ENCODE measurements around the gene CYP1A2. TPM values are rescaled to one million over a fixed set of nuclear protein-coding genes. Genes with fewer than 3 reads are reported as not detected.

Gene CYP1A2
- total and polyA plus RNA-seq, 5 donors from 2014 or later: not detected

GRCh38 chr15:74773731-74774252 is 25.1 kb downstream of the CYP1A2 start:
- peak overlapping the region; percentile 58 to 95 (median 78) for H3K27ac Mint-ChIP-seq
- H3K36me3 Mint-ChIP-seq: no peaks in the 10 kb centered on the region
- H3K27me3 Mint-ChIP-seq: peaks cover 14% of the 10 kb centered on the region
- Histone ChIP-seq H3K4me3 (ENCODE audit: low read depth, low read length) (no peak overlapping the region), H3K9me3 (ENCODE audit: control insufficient read depth in 2 of 2, low read length in 2 of 2) (no peaks in the 10 kb centered on the region), H3K36me3 (ENCODE audit: control insufficient read depth, insufficient read depth, low read length) (no peaks in the 10 kb centered on the region), H3K27me3 (ENCODE audit: control insufficient read depth, insufficient read depth, low read length) (no peaks in the 10 kb centered on the region), H3K27ac (ENCODE audit: insufficient read depth, low read length, poor library complexity, severe bottlenecking) (no peak overlapping the region), H3K4me1 (ENCODE audit: control insufficient read depth, insufficient read depth, low read length, poor library complexity, severe bottlenecking) (peaks cover 63% of the 10 kb centered on the region)
- no peaks in the 10 kb centered on the region for H3K9me3 Mint-ChIP-seq
- H3K4me1 Mint-ChIP-seq: peaks cover 12 to 77% (median 44%) of the 10 kb centered on the region in 4 donors
- DNase-seq: no peak
- ATAC-seq (ENCODE audit: low read depth in 2 of 2): no peak
- H3K4me3 Mint-ChIP-seq: peak overlapping the region in 1 of 4 donors; percentile 49

- H3K27me3 ChIP-seq (ENCODE audit: control insufficient read depth, insufficient read depth, low read length): no peaks in the 10 kb centered on the region
- no peak for DNase-seq
- no peaks in the 10 kb centered on the region for H3K36me3 ChIP-seq (ENCODE audit: control insufficient read depth, insufficient read depth, low read length)
- Mint-ChIP-seq H3K36me3 (no peaks in the 10 kb centered on the region), H3K4me3 (peak overlapping the region in 2 of 4 donors; percentile 26 to 94), H3K4me1 (peaks cover 22 to 89% (median 54%) of the 10 kb centered on the region in 4 donors), H3K27me3 (peaks cover 9% of the 10 kb centered on the region), H3K9me3 (no peaks in the 10 kb centered on the region), H3K27ac (peak overlapping the region; percentile 59 to 96 (median 94))
- H3K27ac ChIP-seq (ENCODE audit: insufficient read depth, low read length, poor library complexity, severe bottlenecking): peak overlapping the region; percentile 49
- H3K4me1 ChIP-seq (ENCODE audit: control insufficient read depth, insufficient read depth, low read length, poor library complexity, severe bottlenecking): peaks cover 76% of the 10 kb centered on the region
- ATAC-seq (ENCODE audit: low read depth in 2 of 2): no peak
- H3K4me3 ChIP-seq (ENCODE audit: low read depth, low read length): no peak overlapping the region
- no peaks in the 10 kb centered on the region for H3K9me3 ChIP-seq (ENCODE audit: control insufficient read depth in 2 of 2, low read length in 2 of 2)
These were observed 26.5 kb downstream of the CYP1A2 start for GRCh38 chr15:74775132-74775562.

GRCh38 chr15:74775894-74776293 is 27.2 kb downstream of the CYP1A2 start:
- H3K4me1 ChIP-seq (ENCODE audit: control insufficient read depth, insufficient read depth, low read length, poor library complexity, severe bottlenecking): peaks cover 78% of the 10 kb centered on the region
- no peaks in the 10 kb centered on the region for H3K36me3 ChIP-seq (ENCODE audit: control insufficient read depth, insufficient read depth, low read length)
- peak overlapping the region; percentile 59 to 96 (median 94) for H3K27ac Mint-ChIP-seq
- peaks cover 24 to 93% (median 59%) of the 10 kb centered on the region in 4 donors for H3K4me1 Mint-ChIP-seq
- peaks cover 5% of the 10 kb centered on the region for H3K27me3 Mint-ChIP-seq
- no peaks in the 10 kb centered on the region for H3K9me3 ChIP-seq (ENCODE audit: control insufficient read depth in 2 of 2, low read length in 2 of 2)
- no peak overlapping the region for H3K4me3 ChIP-seq (ENCODE audit: low read depth, low read length)
- ATAC-seq (ENCODE audit: low read depth in 2 of 2): no peak
- H3K27ac ChIP-seq (ENCODE audit: insufficient read depth, low read length, poor library complexity, severe bottlenecking): peak overlapping the region; percentile 95
- H3K9me3 Mint-ChIP-seq: no peaks in the 10 kb centered on the region
- no peaks in the 10 kb centered on the region for H3K36me3 Mint-ChIP-seq
- no peak for DNase-seq
- H3K4me3 Mint-ChIP-seq: peak overlapping the region in 3 of 4 donors; percentile 18 to 94 (median 57)
- H3K27me3 ChIP-seq (ENCODE audit: control insufficient read depth, insufficient read depth, low read length): no peaks in the 10 kb centered on the region

GRCh38 chr15:74776821-74777768 is 28.4 kb downstream of the CYP1A2 start:
- H3K27ac Mint-ChIP-seq: peak overlapping the region; percentile 94 to 100 (median 99)
- no peaks in the 10 kb centered on the region for H3K36me3 Mint-ChIP-seq
- H3K4me3 ChIP-seq (ENCODE audit: low read depth, low read length): peak overlapping the region; percentile 48
- no peaks in the 10 kb centered on the region for H3K27me3 ChIP-seq (ENCODE audit: control insufficient read depth, insufficient read depth, low read length)
- peak overlapping the region; percentile 94 to 98 (median 96) for H3K4me3 Mint-ChIP-seq
- no peaks in the 10 kb centered on the region for H3K9me3 ChIP-seq (ENCODE audit: control insufficient read depth in 2 of 2, low read length in 2 of 2)
- H3K4me1 ChIP-seq (ENCODE audit: control insufficient read depth, insufficient read depth, low read length, poor library complexity, severe bottlenecking): peaks cover 76% of the 10 kb centered on the region
- H3K27me3 Mint-ChIP-seq: peaks cover 4% of the 10 kb centered on the region
- H3K27ac ChIP-seq (ENCODE audit: insufficient read depth, low read length, poor library complexity, severe bottlenecking): peak overlapping the region; percentile 95
- H3K4me1 Mint-ChIP-seq: peaks cover 23 to 88% (median 63%) of the 10 kb centered on the region in 4 donors
- ATAC-seq (ENCODE audit: low read depth in 2 of 2) (peak; percentile 46 to 52), DNase-seq (peak; percentile 43 to 86 (median 62))
- no peaks in the 10 kb centered on the region for H3K9me3 Mint-ChIP-seq
- no peaks in the 10 kb centered on the region for H3K36me3 ChIP-seq (ENCODE audit: control insufficient read depth, insufficient read depth, low read length)

GRCh38 chr15:74777769-74778598 is 29.3 kb downstream of the CYP1A2 start:
- Histone ChIP-seq H3K4me1 (ENCODE audit: control insufficient read depth, insufficient read depth, low read length, poor library complexity, severe bottlenecking) (peaks cover 78% of the 10 kb centered on the region), H3K9me3 (ENCODE audit: control insufficient read depth in 2 of 2, low read length in 2 of 2) (no peaks in the 10 kb centered on the region), H3K27me3 (ENCODE audit: control insufficient read depth, insufficient read depth, low read length) (no peaks in the 10 kb centered on the region), H3K27ac (ENCODE audit: insufficient read depth, low read length, poor library complexity, severe bottlenecking) (peak overlapping the region; percentile 95), H3K4me3 (ENCODE audit: low read depth, low read length) (peak overlapping the region; percentile 51), H3K36me3 (ENCODE audit: control insufficient read depth, insufficient read depth, low read length) (no peaks in the 10 kb centered on the region)
- H3K9me3 Mint-ChIP-seq: no peaks in the 10 kb centered on the region
- H3K36me3 Mint-ChIP-seq: no peaks in the 10 kb centered on the region
- peaks cover 4% of the 10 kb centered on the region for H3K27me3 Mint-ChIP-seq
- no peak for ATAC-seq (ENCODE audit: low read depth in 2 of 2)
- H3K27ac Mint-ChIP-seq: peak overlapping the region; percentile 94 to 100 (median 99)
- H3K4me1 Mint-ChIP-seq: peaks cover 23 to 82% (median 63%) of the 10 kb centered on the region in 4 donors
- H3K4me3 Mint-ChIP-seq: peak overlapping the region; percentile 94 to 98 (median 96)
- DNase-seq: no peak

GRCh38 chr15:74778599-74778970 is 29.9 kb downstream of the CYP1A2 start:
- no peaks in the 10 kb centered on the region for H3K9me3 Mint-ChIP-seq

GRCh38 chr15:74779162-74779648 is 30.6 kb downstream of the CYP1A2 start:
- peak overlapping the region; percentile 95 for H3K27ac ChIP-seq (ENCODE audit: insufficient read depth, low read length, poor library complexity, severe bottlenecking)
- peak overlapping the region; percentile 51 for H3K4me3 ChIP-seq (ENCODE audit: low read depth, low read length)
- ATAC-seq (ENCODE audit: low read depth in 2 of 2) (no peak), DNase-seq (no peak)
- H3K36me3 ChIP-seq (ENCODE audit: control insufficient read depth, insufficient read depth, low read length): no peaks in the 10 kb centered on the region
- peak overlapping the region; percentile 94 to 98 (median 96) for H3K4me3 Mint-ChIP-seq
- H3K4me1 ChIP-seq (ENCODE audit: control insufficient read depth, insufficient read depth, low read length, poor library complexity, severe bottlenecking): peaks cover 85% of the 10 kb centered on the region
- no peaks in the 10 kb centered on the region for H3K9me3 Mint-ChIP-seq
- H3K9me3 ChIP-seq (ENCODE audit: control insufficient read depth in 2 of 2, low read length in 2 of 2): no peaks in the 10 kb centered on the region
- H3K36me3 Mint-ChIP-seq: no peaks in the 10 kb centered on the region
- H3K27me3 ChIP-seq (ENCODE audit: control insufficient read depth, insufficient read depth, low read length): no peaks in the 10 kb centered on the region
- peaks cover 23 to 74% (median 59%) of the 10 kb centered on the region in 4 donors for H3K4me1 Mint-ChIP-seq
- H3K27ac Mint-ChIP-seq: peak overlapping the region; percentile 94 to 100 (median 99)
- H3K27me3 Mint-ChIP-seq: peaks cover 4% of the 10 kb centered on the region

More at GRCh38 chr15:74778599-74778970, 29.9 kb downstream of the CYP1A2 start:
- Mint-ChIP-seq H3K4me1 (peaks cover 23 to 78% (median 62%) of the 10 kb centered on the region in 4 donors), H3K36me3 (no peaks in the 10 kb centered on the region), H3K4me3 (peak overlapping the region; percentile 94 to 98 (median 96)), H3K27me3 (peaks cover 4% of the 10 kb centered on the region), H3K27ac (peak overlapping the region; percentile 94 to 100 (median 99))
- peak overlapping the region; percentile 95 for H3K27ac ChIP-seq (ENCODE audit: insufficient read depth, low read length, poor library complexity, severe bottlenecking)
- no peak for ATAC-seq (ENCODE audit: low read depth in 2 of 2)
- peaks cover 82% of the 10 kb centered on the region for H3K4me1 ChIP-seq (ENCODE audit: control insufficient read depth, insufficient read depth, low read length, poor library complexity, severe bottlenecking)
- no peaks in the 10 kb centered on the region for H3K9me3 ChIP-seq (ENCODE audit: control insufficient read depth in 2 of 2, low read length in 2 of 2)
- peak overlapping the region; percentile 51 for H3K4me3 ChIP-seq (ENCODE audit: low read depth, low read length)
- no peaks in the 10 kb centered on the region for H3K27me3 ChIP-seq (ENCODE audit: control insufficient read depth, insufficient read depth, low read length)
- DNase-seq: no peak
- no peaks in the 10 kb centered on the region for H3K36me3 ChIP-seq (ENCODE audit: control insufficient read depth, insufficient read depth, low read length)

Data from CD4-positive, CD25-positive, alpha-beta regulatory T cell (primary cell).